Measurements from ENCODE around the gene TRAP1. TPM values are rescaled to one million over a fixed set of nuclear protein-coding genes. Genes with fewer than 3 reads are reported as not detected.

Gene TRAP1
- total RNA-seq, 1 experiment from 2014 or later = 274 TPM

DNA sequence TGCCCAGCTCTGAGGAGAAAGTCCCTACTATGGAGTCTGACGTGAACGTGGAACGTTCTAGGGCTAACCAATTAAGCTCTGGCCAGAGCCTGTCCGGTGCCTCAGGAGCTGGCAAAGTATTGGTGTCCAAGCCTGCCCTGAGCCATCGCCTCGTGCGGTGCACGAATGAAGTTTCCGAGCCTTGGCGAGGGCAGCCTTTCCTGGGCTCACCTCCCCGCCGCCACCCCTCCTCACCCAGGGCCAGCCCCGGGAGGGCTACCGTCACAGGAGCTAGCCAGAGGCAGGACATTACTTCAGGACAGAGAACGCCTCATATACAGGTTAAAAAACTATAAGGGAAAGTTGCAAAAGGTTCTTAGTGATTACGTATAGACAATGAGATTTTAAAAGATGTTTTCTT, 23.6 kb upstream of the TRAP1 start:
- H3K4me3 Mint-ChIP-seq (ENCODE audit: unreplicated experiment) = no peak overlapping the region
- intact Hi-C loops (cut with micrococcal nuclease) = no loop called here
- no peaks in the 10 kb centered on the region for H3K27me3 Mint-ChIP-seq (ENCODE audit: insufficient read depth, unreplicated experiment)
- DNase-seq (ENCODE audit: unreplicated experiment) = no peak
- H3K27ac Mint-ChIP-seq (ENCODE audit: low read depth, unreplicated experiment) = no peak overlapping the region
- no TSS peak for BruUV-seq (replicated peaks)
- no peaks in the 10 kb centered on the region for H3K9me3 Mint-ChIP-seq (ENCODE audit: unreplicated experiment)
- H3K36me3 Mint-ChIP-seq (ENCODE audit: insufficient read depth, unreplicated experiment) = peaks cover 99% of the 10 kb centered on the region
- ChIA-PET CTCF (interaction anchor here (0.7 to 1.1 kb wide), 2 partner anchors 28 to 82 kb away, joined by 4 to 5 read pairs; no protein-coding TSS in a partner anchor), POLR2A (interaction anchor here (1.1 kb wide), 1 partner anchor 24 kb away, joined by 3 read pairs; the partner anchor contains the start of gene TRAP1)
- TF ChIP-seq, protein P1, sequence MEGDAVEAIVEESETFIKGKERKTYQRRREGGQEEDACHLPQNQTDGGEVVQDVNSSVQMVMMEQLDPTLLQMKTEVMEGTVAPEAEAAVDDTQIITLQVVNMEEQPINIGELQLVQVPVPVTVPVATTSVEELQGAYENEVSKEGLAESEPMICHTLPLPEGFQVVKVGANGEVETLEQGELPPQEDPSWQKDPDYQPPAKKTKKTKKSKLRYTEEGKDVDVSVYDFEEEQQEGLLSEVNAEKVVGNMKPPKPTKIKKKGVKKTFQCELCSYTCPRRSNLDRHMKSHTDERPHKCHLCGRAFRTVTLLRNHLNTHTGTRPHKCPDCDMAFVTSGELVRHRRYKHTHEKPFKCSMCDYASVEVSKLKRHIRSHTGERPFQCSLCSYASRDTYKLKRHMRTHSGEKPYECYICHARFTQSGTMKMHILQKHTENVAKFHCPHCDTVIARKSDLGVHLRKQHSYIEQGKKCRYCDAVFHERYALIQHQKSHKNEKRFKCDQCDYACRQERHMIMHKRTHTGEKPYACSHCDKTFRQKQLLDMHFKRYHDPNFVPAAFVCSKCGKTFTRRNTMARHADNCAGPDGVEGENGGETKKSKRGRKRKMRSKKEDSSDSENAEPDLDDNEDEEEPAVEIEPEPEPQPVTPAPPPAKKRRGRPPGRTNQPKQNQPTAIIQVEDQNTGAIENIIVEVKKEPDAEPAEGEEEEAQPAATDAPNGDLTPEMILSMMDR (IDR thresholded peaks at IDR 0.05; ENCODE audit: unreplicated experiment) = no peak
- no peaks in the 10 kb centered on the region for H3K4me1 Mint-ChIP-seq (ENCODE audit: insufficient read depth, unreplicated experiment)

DNA sequence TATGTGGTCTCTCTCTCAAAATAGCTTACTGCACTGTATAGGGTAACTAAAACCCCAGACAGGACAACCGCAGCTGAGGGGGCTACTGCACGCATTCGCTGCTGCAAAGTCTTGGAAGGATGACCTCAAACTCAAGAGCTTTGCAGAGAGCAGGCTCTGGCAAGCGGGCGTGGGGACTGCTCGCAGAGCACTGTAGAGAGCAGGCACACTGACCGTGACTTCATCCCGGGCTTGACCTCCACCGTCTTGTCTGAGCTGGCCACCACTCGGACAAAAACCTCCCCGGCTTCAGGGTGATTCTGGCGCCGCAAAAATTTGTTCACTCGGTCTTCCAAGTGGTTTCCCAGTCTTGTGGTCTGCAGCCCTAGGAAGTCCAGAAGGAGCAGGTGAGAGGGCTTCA, 22.9 kb upstream of the TRAP1 start:
- no TSS peak for BruUV-seq (replicated peaks)
- ChIA-PET CTCF (interaction anchor here (0.7 kb wide), 1 partner anchor 249 kb away, joined by 3 read pairs; no protein-coding TSS in a partner anchor), POLR2A (no interaction called here)
- intact Hi-C loops (cut with micrococcal nuclease) = no loop called here
- H3K27me3 Mint-ChIP-seq (ENCODE audit: insufficient read depth, unreplicated experiment) = no peaks in the 10 kb centered on the region
- DNase-seq (ENCODE audit: unreplicated experiment) = no peak
- no peaks in the 10 kb centered on the region for H3K4me1 Mint-ChIP-seq (ENCODE audit: insufficient read depth, unreplicated experiment)
- no peak overlapping the region for H3K4me3 Mint-ChIP-seq (ENCODE audit: unreplicated experiment)
- H3K36me3 Mint-ChIP-seq (ENCODE audit: insufficient read depth, unreplicated experiment) = peaks cover 97% of the 10 kb centered on the region
- no peak overlapping the region for H3K27ac Mint-ChIP-seq (ENCODE audit: low read depth, unreplicated experiment)
- TF ChIP-seq, protein P1 (IDR thresholded peaks at IDR 0.05; ENCODE audit: unreplicated experiment) = no peak
- H3K9me3 Mint-ChIP-seq (ENCODE audit: unreplicated experiment) = no peaks in the 10 kb centered on the region

DNA sequence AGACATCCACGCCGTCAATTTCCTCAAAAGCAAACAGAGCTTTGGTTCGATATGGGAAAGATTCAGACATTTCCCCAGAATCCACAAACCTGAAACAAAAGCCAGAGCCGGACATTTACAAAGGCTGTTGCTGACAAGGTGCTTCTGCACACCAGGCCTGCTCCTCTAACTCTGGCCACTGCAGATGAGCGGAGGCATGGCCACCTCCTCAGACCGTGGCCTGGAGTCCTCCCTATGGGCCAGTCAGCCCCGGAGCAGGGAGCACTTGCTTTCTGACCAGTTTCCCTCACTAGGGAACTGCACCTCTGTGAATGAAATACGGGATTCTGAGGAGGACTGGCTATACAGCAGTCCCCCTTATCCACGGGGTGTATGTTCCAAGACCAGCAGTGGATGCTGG, 22.3 kb upstream of the TRAP1 start:
- no TSS peak for BruUV-seq (replicated peaks)
- TF ChIP-seq, protein P1 (IDR thresholded peaks at IDR 0.05; ENCODE audit: unreplicated experiment) = no peak
- Mint-ChIP-seq H3K9me3 (ENCODE audit: unreplicated experiment) (no peaks in the 10 kb centered on the region), H3K36me3 (ENCODE audit: insufficient read depth, unreplicated experiment) (peaks cover 97% of the 10 kb centered on the region), H3K4me1 (ENCODE audit: insufficient read depth, unreplicated experiment) (no peaks in the 10 kb centered on the region), H3K4me3 (ENCODE audit: unreplicated experiment) (no peak overlapping the region), H3K27ac (ENCODE audit: low read depth, unreplicated experiment) (no peak overlapping the region), H3K27me3 (ENCODE audit: insufficient read depth, unreplicated experiment) (no peaks in the 10 kb centered on the region)
- ChIA-PET POLR2A (no interaction called here), CTCF (interaction anchor here (0.6 to 0.7 kb wide), 2 partner anchors 106 to 249 kb away, joined by 3 read pairs; no protein-coding TSS in a partner anchor)
- no peak for DNase-seq (ENCODE audit: unreplicated experiment)
- intact Hi-C loops (cut with micrococcal nuclease) = no loop called here

DNA sequence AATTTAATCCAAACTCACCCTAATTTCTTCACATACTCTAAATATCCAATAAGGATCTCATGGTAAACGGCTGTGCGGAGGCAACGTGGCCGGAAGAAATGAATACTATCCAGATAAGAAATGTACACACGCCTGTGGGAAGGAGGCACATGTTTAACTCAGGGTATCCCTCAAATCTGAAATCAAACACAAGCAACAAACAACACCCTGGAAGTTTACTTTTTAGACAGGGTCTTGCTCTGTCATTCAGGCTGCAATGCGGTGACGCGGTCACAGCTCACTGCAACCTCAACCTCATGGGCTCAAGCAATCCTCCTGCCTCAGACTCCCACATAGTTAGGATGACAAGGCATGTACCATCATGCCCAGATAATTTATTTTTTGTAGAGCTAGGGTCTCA, 21.2 kb upstream of the TRAP1 start:
- intact Hi-C loops (cut with micrococcal nuclease) = no loop called here
- Mint-ChIP-seq H3K36me3 (ENCODE audit: insufficient read depth, unreplicated experiment) (peaks cover 98% of the 10 kb centered on the region), H3K4me3 (ENCODE audit: unreplicated experiment) (no peak overlapping the region), H3K27ac (ENCODE audit: low read depth, unreplicated experiment) (no peak overlapping the region), H3K27me3 (ENCODE audit: insufficient read depth, unreplicated experiment) (no peaks in the 10 kb centered on the region), H3K4me1 (ENCODE audit: insufficient read depth, unreplicated experiment) (no peaks in the 10 kb centered on the region), H3K9me3 (ENCODE audit: unreplicated experiment) (no peaks in the 10 kb centered on the region)
- TF ChIP-seq, protein P1 (IDR thresholded peaks at IDR 0.05; ENCODE audit: unreplicated experiment) = no peak
- no peak for DNase-seq (ENCODE audit: unreplicated experiment)
- ChIA-PET POLR2A (no interaction called here), CTCF (interaction anchor here (0.7 kb wide), 1 partner anchor 47 kb away, joined by 3 read pairs; no protein-coding TSS in a partner anchor)
- BruUV-seq (replicated peaks) = no TSS peak

All from MCF 10A (cell line).